C4-2B (cell line): ENCODE data around the gene XPO6.

Experiments
- ZFX ChIP-seq: fragments of 450-650 bp; IDR thresholded peaks from 2 replicates; pipeline ENCODE4 v1.6.1; 2017
- TF ChIP-seq, protein P1 (sequence below): fragments of 450-650 bp; conservative IDR thresholded peaks from 2 replicates; pipeline ENCODE4 v1.5.1; 2017; ENCODE audit warnings: mild to moderate bottlenecking

DNA sequence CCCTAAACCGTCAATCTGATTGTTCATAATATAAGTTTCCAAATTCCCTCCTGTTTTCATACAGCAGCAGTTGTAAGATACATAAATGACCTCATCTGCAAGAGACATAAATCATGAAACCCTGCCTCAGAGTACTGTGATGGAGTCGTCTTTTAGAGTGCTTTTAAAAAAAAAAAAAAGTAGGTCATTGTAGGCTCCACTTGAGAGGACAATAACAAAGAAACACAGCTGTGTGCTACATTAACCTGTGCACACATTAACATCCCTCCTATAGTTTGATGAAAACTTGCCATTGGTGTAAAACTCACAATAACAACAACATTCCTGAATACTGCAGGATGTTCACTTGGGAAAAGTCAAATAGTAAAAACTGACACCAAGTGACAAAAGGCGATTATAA lies 56.5 kb downstream of the XPO6 start:
- TF ChIP-seq, protein P1, sequence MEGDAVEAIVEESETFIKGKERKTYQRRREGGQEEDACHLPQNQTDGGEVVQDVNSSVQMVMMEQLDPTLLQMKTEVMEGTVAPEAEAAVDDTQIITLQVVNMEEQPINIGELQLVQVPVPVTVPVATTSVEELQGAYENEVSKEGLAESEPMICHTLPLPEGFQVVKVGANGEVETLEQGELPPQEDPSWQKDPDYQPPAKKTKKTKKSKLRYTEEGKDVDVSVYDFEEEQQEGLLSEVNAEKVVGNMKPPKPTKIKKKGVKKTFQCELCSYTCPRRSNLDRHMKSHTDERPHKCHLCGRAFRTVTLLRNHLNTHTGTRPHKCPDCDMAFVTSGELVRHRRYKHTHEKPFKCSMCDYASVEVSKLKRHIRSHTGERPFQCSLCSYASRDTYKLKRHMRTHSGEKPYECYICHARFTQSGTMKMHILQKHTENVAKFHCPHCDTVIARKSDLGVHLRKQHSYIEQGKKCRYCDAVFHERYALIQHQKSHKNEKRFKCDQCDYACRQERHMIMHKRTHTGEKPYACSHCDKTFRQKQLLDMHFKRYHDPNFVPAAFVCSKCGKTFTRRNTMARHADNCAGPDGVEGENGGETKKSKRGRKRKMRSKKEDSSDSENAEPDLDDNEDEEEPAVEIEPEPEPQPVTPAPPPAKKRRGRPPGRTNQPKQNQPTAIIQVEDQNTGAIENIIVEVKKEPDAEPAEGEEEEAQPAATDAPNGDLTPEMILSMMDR: no peak
- TF ChIP-seq ZFX: no peak
